HUES64 (cell line): ENCODE measurements around the gene NR1H2.

ENCODE experiments used
- H3K27ac ChIP-seq: 2 replicates; pipeline ENCODE4 v1.7.0; 2013; ENCODE audit warnings: low read depth, low read length, inconsistent platforms
- H3K27me3 ChIP-seq: 2 replicates; pipeline ENCODE4 v1.6.1; 2013; ENCODE audit warnings: mild to moderate bottlenecking, low read length; ENCODE audit not compliant: insufficient read depth
- H3K36me3 ChIP-seq: 2 replicates; pipeline ENCODE4 v1.6.1; 2013; ENCODE audit warnings: mild to moderate bottlenecking, low read length; ENCODE audit not compliant: insufficient read depth
- H3K4me1 ChIP-seq: 2 replicates; pipeline ENCODE4 v1.6.1; 2013; ENCODE audit warnings: mild to moderate bottlenecking, low read length, moderate library complexity; ENCODE audit not compliant: insufficient read depth
- H3K4me3 ChIP-seq: 2 replicates; pipeline ENCODE4 v1.5.1; 2013; ENCODE audit warnings: mild to moderate bottlenecking, low read length, moderate library complexity
- H3K9ac ChIP-seq: 2 replicates; pipeline ENCODE4 v1.6.1; 2013; ENCODE audit warnings: mild to moderate bottlenecking, low read depth, low read length
- H3K9me3 ChIP-seq: 2 replicates; pipeline ENCODE4 v1.6.1; 2013; ENCODE audit warnings: low read depth, low read length; ENCODE audit not compliant: insufficient read depth
- WGBS: fragments of 150-250, 120-280 bp; methylation state at CpG from one replicate; pipeline ENCODE4 v1.1.7; 2013; ENCODE audit warnings: missing lambda C conversion rate; 5-methylcytosine and 5-hydroxymethylcytosine counted together

NR1H2 gene

DNA sequence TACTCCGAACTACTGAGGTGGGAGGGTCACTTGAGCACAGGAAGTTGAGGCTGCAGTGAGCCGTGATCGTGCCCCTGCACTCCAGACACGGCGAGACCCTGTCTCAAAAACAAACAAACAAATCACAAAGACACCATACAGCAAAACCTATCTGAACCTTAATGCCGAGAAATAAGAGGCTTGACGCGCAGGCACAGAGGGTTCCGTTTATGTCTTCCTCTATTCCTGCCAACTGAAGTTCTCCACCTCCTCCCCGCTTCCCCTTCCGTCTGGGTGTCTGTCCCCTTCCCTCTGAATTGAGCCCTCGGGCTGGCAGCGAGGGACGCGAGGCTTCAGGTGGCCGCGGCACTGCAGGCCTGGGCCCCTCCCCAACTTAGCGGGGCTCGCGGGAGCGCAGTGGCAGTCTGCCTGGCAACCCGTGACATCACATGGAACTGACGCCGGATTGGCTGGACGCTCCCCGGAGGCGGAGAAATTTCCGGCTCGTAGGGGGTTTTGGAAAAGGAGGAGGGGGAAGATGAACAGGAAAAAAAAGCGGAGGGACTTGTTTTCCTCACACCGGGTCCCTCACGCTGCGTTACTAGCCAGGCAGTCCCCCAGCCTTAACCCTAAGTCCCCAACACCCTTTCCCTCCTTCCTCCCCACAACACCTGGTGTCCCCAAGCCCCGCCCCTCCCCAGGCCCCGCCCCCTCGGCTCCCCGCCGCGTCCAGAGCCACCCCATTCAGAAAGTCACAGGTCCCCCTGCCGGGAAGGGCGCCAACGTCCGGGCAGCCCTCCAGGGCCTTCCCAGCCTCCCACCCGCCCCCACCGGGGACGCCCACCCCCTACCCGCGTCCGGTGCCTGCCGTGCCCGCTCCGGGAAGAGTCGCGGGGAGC lies 55.3 kb downstream of the NR1H2 start:
- WGBS = 2% methylated on average over 44 of the region's 54 CpGs
- Histone ChIP-seq H3K4me1 (peaks cover 12% of the 10 kb centered on the region), H3K9ac (peak overlapping the region; percentile 68; the same call in 1 of the 2 replicates)

DNA sequence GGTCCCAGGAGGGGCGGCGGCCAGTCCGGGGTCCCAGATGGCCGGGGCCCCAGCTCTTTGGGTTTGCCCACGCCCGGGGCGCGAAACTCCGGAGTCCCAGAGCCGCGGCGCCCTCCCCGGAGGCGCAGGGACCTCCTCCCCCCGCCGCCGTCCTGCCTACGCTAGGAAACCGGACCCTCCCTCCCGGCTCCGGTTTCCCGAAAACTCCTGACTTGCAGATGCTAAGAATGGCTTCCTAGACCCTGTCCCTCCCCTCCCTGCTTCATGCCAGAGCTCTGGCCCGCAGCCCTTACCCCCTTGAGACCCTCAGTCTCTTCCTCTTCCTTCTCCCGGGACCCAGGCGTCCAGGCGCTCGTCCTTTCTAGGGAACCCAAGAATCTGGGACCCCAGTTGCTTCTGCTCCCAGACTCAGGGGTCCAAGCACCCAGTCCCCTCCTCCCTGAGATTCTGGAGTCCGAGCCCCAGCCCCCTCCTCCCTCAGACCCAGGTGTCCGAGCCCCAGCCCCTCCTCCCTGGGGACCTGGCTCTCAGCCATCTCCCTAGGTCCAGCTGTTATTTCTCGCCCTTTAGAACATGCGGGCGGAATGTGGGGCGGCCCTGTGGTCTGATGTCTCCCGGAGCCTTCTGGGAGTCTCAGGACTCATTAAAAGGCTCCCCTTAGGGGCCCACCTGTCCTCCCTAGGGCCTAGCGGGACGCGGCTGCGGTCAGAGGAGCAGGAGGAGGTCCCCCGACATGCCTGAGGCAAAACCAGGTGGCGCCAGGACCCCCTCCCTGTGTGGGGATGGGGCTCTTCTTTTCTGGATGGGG lies 56.2 kb downstream of the NR1H2 start, which contains the start of gene MYBPC2:
MYBPC2 (plus strand) TSS at position 672 of the 808 bp plus-strand sequence; CDS start at position 734, 62 bp downstream.
- H3K9me3 ChIP-seq = no peaks in the 10 kb centered on the region
- WGBS = 13% methylated on average over 40 of the region's 40 CpGs
- H3K4me3 ChIP-seq = peak within 1 kb of the TSS; percentile 69
- H3K36me3 ChIP-seq = no peaks in the 10 kb centered on the region
- H3K27me3 ChIP-seq = no peaks in the 10 kb centered on the region
- peaks cover 12% of the 10 kb centered on the region for H3K4me1 ChIP-seq
- H3K27ac ChIP-seq = peak within 1 kb of the TSS; percentile 78; the same call in 1 of the 2 replicates
- peak within 1 kb of the TSS; percentile 68 for H3K9ac ChIP-seq

More for the DNA sequence above, 55.3 kb downstream of the NR1H2 start:
- H3K27ac ChIP-seq = peak overlapping the region; percentile 78; the same call in 1 of the 2 replicates
- H3K36me3 ChIP-seq = no peaks in the 10 kb centered on the region
- H3K27me3 ChIP-seq = no peaks in the 10 kb centered on the region
- peak overlapping the region; percentile 69 for H3K4me3 ChIP-seq
- no peaks in the 10 kb centered on the region for H3K9me3 ChIP-seq
